GM19324 (cell line): ENCODE results near the gene SNAPC2.

Experiments
- ATAC-seq: cut with Tn5 transposase; IDR thresholded peaks from one replicate; pipeline ENCODE4 v1.9.1; 2021; ENCODE audit warnings: mild to moderate bottlenecking, moderate library complexity; ENCODE audit not compliant: unreplicated experiment, low FRiP score

SNAPC2 gene

GRCh38 chr19:7962644-7963268 is 42.6 kb downstream of the SNAPC2 start:
- no peak for ATAC-seq

DNA sequence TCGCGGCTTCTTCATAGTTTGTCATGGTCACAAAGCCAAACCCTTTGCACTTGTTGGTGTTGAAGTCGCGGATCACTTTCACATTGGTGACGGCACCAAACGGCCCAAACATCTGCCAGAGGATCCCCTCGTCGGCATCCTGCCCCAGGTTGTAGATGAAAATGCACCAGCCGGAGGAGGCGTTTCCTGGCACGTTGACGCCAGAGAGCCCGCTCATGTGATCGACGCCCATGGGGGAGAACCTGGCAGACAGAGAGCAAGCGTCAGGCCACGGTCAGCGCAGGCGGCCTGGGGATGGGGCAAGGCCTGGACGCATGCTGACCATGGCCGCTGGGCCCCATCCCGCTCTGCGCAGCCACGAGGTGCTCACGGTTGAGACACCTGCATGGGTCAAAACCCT is 43.4 kb downstream of the SNAPC2 start:
- no peak for ATAC-seq

DNA sequence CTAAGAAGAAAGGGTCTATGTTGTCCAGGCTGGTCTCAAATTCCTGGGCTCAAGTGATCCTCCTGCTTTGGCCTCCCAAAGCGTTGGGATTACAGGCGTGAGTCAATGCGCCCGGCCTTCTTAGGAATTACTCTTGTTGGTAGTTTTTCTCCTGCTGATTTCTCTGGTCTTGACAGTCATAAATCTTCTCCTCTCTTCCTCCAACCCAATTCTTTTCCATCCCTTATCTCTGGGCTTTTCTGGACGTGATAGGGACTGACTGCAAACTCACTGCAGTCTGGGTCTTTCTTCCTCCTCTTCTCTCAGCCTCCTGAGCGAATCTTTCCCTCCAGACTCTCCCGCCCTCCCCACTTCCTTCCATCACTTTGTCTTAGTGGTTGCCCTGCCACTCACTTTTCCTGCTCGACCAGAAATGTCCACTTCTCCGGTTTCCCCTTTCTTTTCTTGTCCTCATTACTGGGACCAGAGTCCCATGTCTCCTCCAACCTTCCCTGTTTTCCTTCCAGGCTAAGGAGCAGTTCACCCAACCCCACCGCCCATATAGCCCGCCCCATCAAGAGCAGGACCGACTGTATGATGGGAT is 45.2 kb downstream of the SNAPC2 start:
- ATAC-seq: no peak

DNA sequence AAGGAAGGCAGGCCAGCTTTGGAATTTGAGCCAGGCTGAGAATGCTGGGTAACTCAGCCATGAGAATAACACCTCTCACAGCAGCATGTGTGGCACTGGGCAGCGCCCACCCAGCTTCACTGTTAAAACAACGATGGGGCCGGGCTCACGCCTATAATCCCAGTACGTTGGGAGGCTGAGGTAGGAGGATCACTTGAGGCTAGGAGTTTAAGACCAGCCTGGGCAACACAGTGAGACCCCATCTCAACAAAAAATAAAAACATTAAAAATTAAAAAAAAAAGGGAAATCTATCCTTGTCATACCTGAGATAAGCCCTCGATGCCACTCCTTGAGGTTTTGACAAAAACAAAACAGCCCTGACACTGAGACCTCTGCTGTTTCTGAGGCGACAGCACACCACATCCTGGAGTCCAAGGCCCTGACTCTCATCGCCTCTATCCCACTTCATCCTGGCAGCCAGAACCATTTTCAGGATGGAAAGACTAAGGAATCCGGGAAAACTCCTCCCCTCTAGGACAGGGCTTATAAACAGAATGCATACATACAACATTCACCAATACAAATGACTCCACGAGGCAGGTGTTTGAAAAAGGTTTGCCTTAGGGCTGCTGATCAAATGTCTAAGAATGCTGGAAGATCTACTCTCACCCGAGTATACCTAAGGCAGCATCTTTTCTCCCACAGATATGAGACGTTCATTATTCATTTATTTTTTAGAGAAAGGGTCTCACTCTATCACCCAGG is 46.0 kb downstream of the SNAPC2 start:
- ATAC-seq: no peak

DNA sequence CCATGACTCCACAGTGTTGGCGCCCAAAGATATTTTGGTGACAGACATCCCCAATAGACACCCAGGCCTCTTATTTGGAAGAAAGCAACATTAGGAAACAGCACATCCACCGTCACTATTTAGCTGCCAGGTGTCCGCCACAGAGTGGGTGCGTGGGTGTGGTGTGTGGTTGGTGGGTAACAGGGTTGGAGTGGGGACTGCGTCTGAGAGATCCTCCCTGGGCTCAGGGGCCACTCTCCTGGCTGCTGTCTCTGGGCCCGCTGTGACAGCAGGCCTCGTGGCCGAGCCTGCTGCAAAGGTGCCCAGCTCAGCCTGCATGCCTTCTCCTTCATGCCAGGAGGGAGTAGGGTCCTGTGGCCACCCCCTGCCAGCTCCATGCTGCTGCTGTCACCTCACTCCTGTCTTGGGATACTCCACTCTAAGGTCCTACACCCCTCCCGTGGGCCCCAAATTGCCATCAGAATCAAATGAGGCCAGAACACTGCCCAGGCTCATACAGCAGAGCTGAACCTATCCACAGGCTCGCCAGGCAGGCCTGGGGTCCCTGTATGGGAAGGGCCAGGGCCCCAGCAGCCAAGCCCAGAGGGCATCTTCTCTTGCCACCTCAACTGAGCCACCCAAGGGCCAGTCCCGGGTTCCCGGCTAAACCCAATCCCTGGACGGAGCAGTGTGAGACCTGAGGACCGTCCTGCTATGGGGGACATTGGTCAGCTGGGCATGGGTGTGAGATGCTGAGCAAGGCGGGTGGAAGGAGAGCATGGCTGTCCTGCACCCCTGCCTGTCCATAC is 48.1 kb downstream of the SNAPC2 start:
- ATAC-seq: no peak

GRCh38 chr19:7968796-7969554 is 48.8 kb downstream of the SNAPC2 start:
- no peak for ATAC-seq

GRCh38 chr19:7969555-7969939 is 49.4 kb downstream of the SNAPC2 start:
- ATAC-seq: no peak

GRCh38 chr19:7970716-7971448 is 50.7 kb downstream of the SNAPC2 start:
- ATAC-seq: no peak

- ATAC-seq: no peak
These were observed 51.7 kb downstream of the SNAPC2 start for GRCh38 chr19:7971553-7972520.
